HepG2 (cell line): ENCODE results near the gene SLC16A3. TPM values are rescaled to one million over a fixed set of nuclear protein-coding genes. Genes with fewer than 3 reads are reported as not detected.
A peak's percentile ranks its signal among the peaks of the same experiment; 100 is the strongest.

ENCODE experiments used
- ARNTL ChIP-seq: sonication (generic); formaldehyde crosslinking; IDR thresholded peaks from 2 replicates; pipeline ENCODE4 v1.4.0; 2020; ENCODE audit warnings: mild to moderate bottlenecking, missing genetic modification reagents
- ETV6 ChIP-seq: sonication (generic); formaldehyde crosslinking; conservative IDR thresholded peaks from 2 replicates; pipeline ENCODE4 v1.4.0; 2020; ENCODE audit warnings: missing genetic modification reagents
- HHEX ChIP-seq: IDR thresholded peaks from 2 replicates; pipeline ENCODE4 v1.6.1; 2016; ENCODE audit warnings: control low read depth
- IKZF1 ChIP-seq: fragments of 450-650 bp; IDR thresholded peaks from 2 replicates; pipeline ENCODE4 v1.7.1; 2016
- ISL2 ChIP-seq: sonication (generic); formaldehyde crosslinking; IDR thresholded peaks from 2 replicates; pipeline ENCODE4 v1.5.0; 2020; ENCODE audit warnings: missing genetic modification reagents
- KDM2A ChIP-seq: sonication (generic); formaldehyde crosslinking; IDR thresholded peaks from 2 replicates; pipeline ENCODE4 v1.4.0; 2020; ENCODE audit warnings: low read depth, missing genetic modification reagents, borderline replicate concordance
- NCOR1 ChIP-seq: fragments of 200-600 bp; sonication (generic); IDR thresholded peaks from 2 replicates; pipeline ENCODE4 v1.7.0; 2017; ENCODE audit warnings: antibody characterized with exemption, low read length, borderline replicate concordance
- NRL ChIP-seq: sonication (generic); formaldehyde crosslinking; IDR thresholded peaks from 2 replicates; pipeline ENCODE4 v1.5.0; 2020; ENCODE audit warnings: missing genetic modification reagents, mild to moderate bottlenecking, moderate library complexity, borderline replicate concordance
- RAD51 ChIP-seq: fragments of 450-650 bp; IDR thresholded peaks from 2 replicates; pipeline ENCODE4 v1.6.1; 2016; ENCODE audit warnings: borderline replicate concordance
- RBFOX2 ChIP-seq: fragments of 200-400 bp; formaldehyde crosslinking; IDR thresholded peaks from 2 replicates; pipeline ENCODE4 v1.6.1; 2017; ENCODE audit warnings: low read depth, mild to moderate bottlenecking, low read length
- REL ChIP-seq: sonication (generic); formaldehyde crosslinking; conservative IDR thresholded peaks from 2 replicates; pipeline ENCODE4 v1.8.0; 2022; ENCODE audit warnings: mild to moderate bottlenecking, missing genetic modification reagents, moderate library complexity
- REXO4 ChIP-seq: sonication (generic); formaldehyde crosslinking; IDR thresholded peaks from 2 replicates; pipeline ENCODE4 v1.8.0; 2022; ENCODE audit warnings: missing genetic modification reagents, mild to moderate bottlenecking, borderline replicate concordance
- RXRA ChIP-seq: sonication (generic); formaldehyde crosslinking; IDR thresholded peaks from 2 replicates; pipeline ENCODE4 v1.5.1; 2020; ENCODE audit warnings: missing genetic modification reagents
- SRSF4 ChIP-seq: fragments of 200-400 bp; formaldehyde crosslinking; IDR thresholded peaks from one replicate; pipeline ENCODE4 v1.6.1; 2018; ENCODE audit warnings: mild to moderate bottlenecking, low read depth, low read length, moderate library complexity; ENCODE audit not compliant: poor library complexity, severe bottlenecking
- ZNF20 ChIP-seq: sonication (generic); formaldehyde crosslinking; IDR thresholded peaks from 2 replicates; pipeline ENCODE4 v1.4.0; 2020; ENCODE audit warnings: mild to moderate bottlenecking, moderate library complexity, missing genetic modification reagents
- ZNF317 ChIP-seq: sonication (generic); formaldehyde crosslinking; IDR thresholded peaks from 2 replicates; pipeline ENCODE4 v1.5.0; 2020; ENCODE audit warnings: mild to moderate bottlenecking, missing genetic modification reagents
- ZNF891 ChIP-seq: sonication (generic); formaldehyde crosslinking; IDR thresholded peaks from 2 replicates; pipeline ENCODE4 v1.5.0; 2020; ENCODE audit warnings: mild to moderate bottlenecking, missing genetic modification reagents
- polyA plus RNA-seq, 8 experiments: library from polyadenylated mRNA; depleted of rRNA in 3 of 8; stranded (reverse) in 7 of 8; unstranded in 1 of 8; fragments of >200 nt; fragmentation: Illumina TruSeq in 4 of 8; extraction: Trizol in 4 of 8; gene quantifications; 2 replicates each; pipeline versions ENCODE4 v1.2.1 to v1.2.3, GENCODE V29; 2011 to 2016; ENCODE audit warnings: low read depth in 4 of 8, missing spikeins in 1 of 8, mixed read lengths in 1 of 8; ENCODE audit not compliant: insufficient read depth in 1 of 8
- total RNA-seq, 5 experiments: library from RNA; depleted of rRNA; stranded (reverse); fragments of >200 nt; fragmentation: Illumina TruSeq; extraction: Trizol; gene quantifications; 2 replicates each; pipeline ENCODE4 v1.2.3, GENCODE V29; 2016; ENCODE audit warnings: low read depth in 1 of 5
- TF ChIP-seq, protein P1 (sequence below): sonication (generic); formaldehyde crosslinking; IDR thresholded peaks from 2 replicates; pipeline ENCODE4 v1.4.0; 2020; ENCODE audit warnings: mild to moderate bottlenecking, missing genetic modification reagents
- TF ChIP-seq, protein P2 (sequence below): sonication (generic); formaldehyde crosslinking; IDR thresholded peaks from 2 replicates; pipeline ENCODE4 v1.5.1; 2020; ENCODE audit warnings: mild to moderate bottlenecking, missing genetic modification reagents, moderate library complexity
- TF ChIP-seq, protein P3 (sequence below): sonication (generic); formaldehyde crosslinking; IDR thresholded peaks from 2 replicates; pipeline ENCODE4 v1.4.0; 2020; ENCODE audit warnings: mild to moderate bottlenecking, low read depth, missing genetic modification reagents
- TF ChIP-seq, protein P4 (sequence below): IDR thresholded peaks from 2 replicates; pipeline ENCODE4 v1.6.1; 2012; ENCODE audit warnings: low read depth, low read length, improper control_type of control experiment
- TF ChIP-seq, protein P5 (sequence below): IDR thresholded peaks from 2 replicates; pipeline ENCODE4 v1.4.0; 2020; ENCODE audit warnings: mild to moderate bottlenecking, missing genetic modification reagents

SLC16A3 gene
- total and polyA plus RNA-seq, 2 of the 13 experiments (the other 11 are each of a cell fraction or from before 2014, with no cell fraction given) = 242 to 349 TPM

DNA sequence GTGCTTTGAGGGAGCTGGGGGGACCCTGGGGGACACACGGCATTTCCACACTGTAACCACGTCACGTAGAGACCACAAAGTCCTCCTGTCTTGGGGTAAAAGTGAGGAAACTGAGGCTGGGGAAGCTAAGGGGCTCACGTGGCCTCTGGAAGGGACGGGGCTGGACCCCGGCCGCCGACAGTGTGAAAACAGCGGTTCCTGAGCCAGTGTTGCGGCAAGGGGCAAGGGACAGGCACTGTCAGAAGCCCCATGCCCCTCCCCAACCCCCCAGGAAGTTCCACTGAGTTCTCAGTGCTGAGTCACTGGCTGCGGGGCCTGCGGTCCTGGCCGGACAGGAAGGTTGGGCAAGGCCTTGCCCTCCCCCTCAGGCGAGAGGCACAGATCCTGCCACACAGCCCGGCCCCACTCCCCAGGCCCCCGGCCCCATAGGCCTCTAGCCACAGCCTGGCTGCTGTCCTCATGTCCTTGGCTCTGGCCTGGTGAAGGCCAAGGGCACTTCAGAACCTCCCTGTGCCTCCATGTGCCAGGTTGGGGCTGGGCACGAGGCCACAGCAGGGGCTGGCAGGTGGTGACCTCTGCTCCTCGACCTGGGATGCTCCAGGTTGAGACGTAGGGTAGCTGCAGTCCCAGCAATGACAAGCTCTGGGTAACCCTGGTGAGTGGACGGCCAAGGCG lies 11.2 kb upstream of the SLC16A3 start (continued):
- TF ChIP-seq, protein P1, sequence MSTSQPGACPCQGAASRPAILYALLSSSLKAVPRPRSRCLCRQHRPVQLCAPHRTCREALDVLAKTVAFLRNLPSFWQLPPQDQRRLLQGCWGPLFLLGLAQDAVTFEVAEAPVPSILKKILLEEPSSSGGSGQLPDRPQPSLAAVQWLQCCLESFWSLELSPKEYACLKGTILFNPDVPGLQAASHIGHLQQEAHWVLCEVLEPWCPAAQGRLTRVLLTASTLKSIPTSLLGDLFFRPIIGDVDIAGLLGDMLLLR (CRISPR knock-in tag) = 0 out of 2 replicates have a peak, but pooled peaks have one; percentile 45
- TF ChIP-seq RBFOX2 (peak; percentile 71), NRL (CRISPR knock-in tag) (peak; percentile 56; the same call in 1 of the 2 replicates), NCOR1 (no peak), ARNTL (CRISPR knock-in tag) (peak; percentile 57; the same call in 1 of the 2 replicates), KDM2A (peak; percentile 84), ZNF317 (0 out of 2 replicates have a peak, but pooled peaks have one; percentile 53), ISL2 (CRISPR knock-in tag) (peak; percentile 49), ETV6 (no peak), REXO4 (CRISPR knock-in tag) (peak; percentile 86; the same call in 1 of the 2 replicates), REL (CRISPR knock-in tag) (peak; percentile 67; the same call in 1 of the 2 replicates), IKZF1 (no peak), HHEX (no peak), RXRA (CRISPR knock-in tag) (peak; percentile 89), ZNF20 (no peak), ZNF891 (no peak), RAD51 (no peak), SRSF4 (no peak)
- TF ChIP-seq, protein P2, sequence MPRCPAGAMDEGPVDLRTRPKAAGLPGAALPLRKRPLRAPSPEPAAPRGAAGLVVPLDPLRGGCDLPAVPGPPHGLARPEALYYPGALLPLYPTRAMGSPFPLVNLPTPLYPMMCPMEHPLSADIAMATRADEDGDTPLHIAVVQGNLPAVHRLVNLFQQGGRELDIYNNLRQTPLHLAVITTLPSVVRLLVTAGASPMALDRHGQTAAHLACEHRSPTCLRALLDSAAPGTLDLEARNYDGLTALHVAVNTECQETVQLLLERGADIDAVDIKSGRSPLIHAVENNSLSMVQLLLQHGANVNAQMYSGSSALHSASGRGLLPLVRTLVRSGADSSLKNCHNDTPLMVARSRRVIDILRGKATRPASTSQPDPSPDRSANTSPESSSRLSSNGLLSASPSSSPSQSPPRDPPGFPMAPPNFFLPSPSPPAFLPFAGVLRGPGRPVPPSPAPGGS (CRISPR knock-in tag) = no peak
- TF ChIP-seq, protein P3, sequence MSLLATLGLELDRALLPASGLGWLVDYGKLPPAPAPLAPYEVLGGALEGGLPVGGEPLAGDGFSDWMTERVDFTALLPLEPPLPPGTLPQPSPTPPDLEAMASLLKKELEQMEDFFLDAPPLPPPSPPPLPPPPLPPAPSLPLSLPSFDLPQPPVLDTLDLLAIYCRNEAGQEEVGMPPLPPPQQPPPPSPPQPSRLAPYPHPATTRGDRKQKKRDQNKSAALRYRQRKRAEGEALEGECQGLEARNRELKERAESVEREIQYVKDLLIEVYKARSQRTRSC (CRISPR knock-in tag) = peak; percentile 10; the same call in 1 of the 2 replicates
- TF ChIP-seq, protein P4, sequence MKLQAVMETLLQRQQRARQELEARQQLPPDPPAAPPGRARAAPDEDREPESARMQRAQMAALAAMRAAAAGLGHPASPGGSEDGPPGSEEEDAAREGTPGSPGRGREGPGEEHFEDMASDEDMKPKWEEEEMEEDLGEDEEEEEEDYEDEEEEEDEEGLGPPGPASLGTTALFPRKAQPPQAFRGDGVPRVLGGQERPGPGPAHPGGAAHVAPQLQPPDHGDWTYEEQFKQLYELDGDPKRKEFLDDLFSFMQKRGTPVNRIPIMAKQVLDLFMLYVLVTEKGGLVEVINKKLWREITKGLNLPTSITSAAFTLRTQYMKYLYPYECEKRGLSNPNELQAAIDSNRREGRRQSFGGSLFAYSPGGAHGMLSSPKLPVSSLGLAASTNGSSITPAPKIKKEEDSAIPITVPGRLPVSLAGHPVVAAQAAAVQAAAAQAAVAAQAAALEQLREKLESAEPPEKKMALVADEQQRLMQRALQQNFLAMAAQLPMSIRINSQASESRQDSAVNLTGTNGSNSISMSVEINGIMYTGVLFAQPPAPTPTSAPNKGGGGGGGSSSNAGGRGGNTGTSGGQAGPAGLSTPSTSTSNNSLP = no peak
- TF ChIP-seq, protein P5, sequence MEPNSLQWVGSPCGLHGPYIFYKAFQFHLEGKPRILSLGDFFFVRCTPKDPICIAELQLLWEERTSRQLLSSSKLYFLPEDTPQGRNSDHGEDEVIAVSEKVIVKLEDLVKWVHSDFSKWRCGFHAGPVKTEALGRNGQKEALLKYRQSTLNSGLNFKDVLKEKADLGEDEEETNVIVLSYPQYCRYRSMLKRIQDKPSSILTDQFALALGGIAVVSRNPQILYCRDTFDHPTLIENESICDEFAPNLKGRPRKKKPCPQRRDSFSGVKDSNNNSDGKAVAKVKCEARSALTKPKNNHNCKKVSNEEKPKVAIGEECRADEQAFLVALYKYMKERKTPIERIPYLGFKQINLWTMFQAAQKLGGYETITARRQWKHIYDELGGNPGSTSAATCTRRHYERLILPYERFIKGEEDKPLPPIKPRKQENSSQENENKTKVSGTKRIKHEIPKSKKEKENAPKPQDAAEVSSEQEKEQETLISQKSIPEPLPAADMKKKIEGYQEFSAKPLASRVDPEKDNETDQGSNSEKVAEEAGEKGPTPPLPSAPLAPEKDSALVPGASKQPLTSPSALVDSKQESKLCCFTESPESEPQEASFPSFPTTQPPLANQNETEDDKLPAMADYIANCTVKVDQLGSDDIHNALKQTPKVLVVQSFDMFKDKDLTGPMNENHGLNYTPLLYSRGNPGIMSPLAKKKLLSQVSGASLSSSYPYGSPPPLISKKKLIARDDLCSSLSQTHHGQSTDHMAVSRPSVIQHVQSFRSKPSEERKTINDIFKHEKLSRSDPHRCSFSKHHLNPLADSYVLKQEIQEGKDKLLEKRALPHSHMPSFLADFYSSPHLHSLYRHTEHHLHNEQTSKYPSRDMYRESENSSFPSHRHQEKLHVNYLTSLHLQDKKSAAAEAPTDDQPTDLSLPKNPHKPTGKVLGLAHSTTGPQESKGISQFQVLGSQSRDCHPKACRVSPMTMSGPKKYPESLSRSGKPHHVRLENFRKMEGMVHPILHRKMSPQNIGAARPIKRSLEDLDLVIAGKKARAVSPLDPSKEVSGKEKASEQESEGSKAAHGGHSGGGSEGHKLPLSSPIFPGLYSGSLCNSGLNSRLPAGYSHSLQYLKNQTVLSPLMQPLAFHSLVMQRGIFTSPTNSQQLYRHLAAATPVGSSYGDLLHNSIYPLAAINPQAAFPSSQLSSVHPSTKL (CRISPR knock-in tag) = peak; percentile 65
